Activated CD8-positive, alpha-beta T cell treated with anti-CD3 and anti-CD28 coated beads for 36 hours (primary cell): ENCODE measurements around the gene GPC2. TPM values are rescaled to one million over a fixed set of nuclear protein-coding genes. Genes with fewer than 3 reads are reported as not detected.
A peak's percentile ranks its signal among the peaks of the same experiment; 100 is the strongest.
"Not testable (repeated sequence)": the region's sequence is repeated elsewhere in the genome, so short reads cannot be mapped to it uniquely, and the experiment has no call there.

Experiments used
- ATAC-seq: fragments of 200-7000 bp; cut with Tn5 transposase; one replicate; pipeline ENCODE4 v1.10.0; 2021; ENCODE audit warnings: mild to moderate bottlenecking, moderate library complexity
- CTCF ChIA-PET: fragments of 350-600 bp; sonication (Branson Sonifier 250); formaldehyde crosslinking; loops from one replicate; lab custom pipeline; 2021; ENCODE audit warnings: antibody characterized with exemption; lab: Charles Lee
- POLR2A ChIA-PET: fragments of 350-600 bp; sonication (Branson Sonifier 250); formaldehyde crosslinking; loops from one replicate; lab custom pipeline; 2021; ENCODE audit warnings: antibody characterized with exemption; lab: Charles Lee
- DNase-seq: peaks from one replicate; pipeline ENCODE4 v3.0.0-alpha.2; 2020
- H3K27ac Mint-ChIP-seq: one replicate; pipeline ENCODE4 v1.8.0; 2021; ENCODE audit warnings: mild to moderate bottlenecking, mixed read lengths
- H3K27me3 Mint-ChIP-seq: one replicate; pipeline ENCODE4 v1.8.0; 2021; ENCODE audit warnings: mixed read lengths
- H3K36me3 Mint-ChIP-seq: one replicate; pipeline ENCODE4 v1.8.0; 2021; ENCODE audit warnings: low read depth, mixed read lengths
- H3K4me1 Mint-ChIP-seq: one replicate; pipeline ENCODE4 v1.8.0; 2021; ENCODE audit warnings: low read depth, mixed read lengths
- H3K4me3 Mint-ChIP-seq: one replicate; pipeline ENCODE4 v1.8.0; 2021; ENCODE audit warnings: mild to moderate bottlenecking, moderate library complexity, mixed read lengths
- H3K9me3 Mint-ChIP-seq: one replicate; pipeline ENCODE4 v1.8.0; 2021; ENCODE audit warnings: mixed read lengths
- intact Hi-C: fragments of 100-400 bp; cut with micrococcal nuclease; formaldehyde crosslinking; loops from one replicate; pipeline ENCODE4 v1.10.0; 2022
- total RNA-seq, 2 experiments: library from RNA; stranded (reverse); gene quantifications; one replicate each; pipeline ENCODE4 v1.2.3, GENCODE V29; 2021
- TF ChIP-seq, protein P1 (sequence below): fragments of 200-600 bp; IDR thresholded peaks from one replicate; pipeline ENCODE4 v1.8.0; 2022; ENCODE audit warnings: antibody characterized with exemption, mild to moderate bottlenecking

Gene GPC2
- total RNA-seq, 2 experiments from 2014 or later: 3.7 to 4.3 TPM

DNA sequence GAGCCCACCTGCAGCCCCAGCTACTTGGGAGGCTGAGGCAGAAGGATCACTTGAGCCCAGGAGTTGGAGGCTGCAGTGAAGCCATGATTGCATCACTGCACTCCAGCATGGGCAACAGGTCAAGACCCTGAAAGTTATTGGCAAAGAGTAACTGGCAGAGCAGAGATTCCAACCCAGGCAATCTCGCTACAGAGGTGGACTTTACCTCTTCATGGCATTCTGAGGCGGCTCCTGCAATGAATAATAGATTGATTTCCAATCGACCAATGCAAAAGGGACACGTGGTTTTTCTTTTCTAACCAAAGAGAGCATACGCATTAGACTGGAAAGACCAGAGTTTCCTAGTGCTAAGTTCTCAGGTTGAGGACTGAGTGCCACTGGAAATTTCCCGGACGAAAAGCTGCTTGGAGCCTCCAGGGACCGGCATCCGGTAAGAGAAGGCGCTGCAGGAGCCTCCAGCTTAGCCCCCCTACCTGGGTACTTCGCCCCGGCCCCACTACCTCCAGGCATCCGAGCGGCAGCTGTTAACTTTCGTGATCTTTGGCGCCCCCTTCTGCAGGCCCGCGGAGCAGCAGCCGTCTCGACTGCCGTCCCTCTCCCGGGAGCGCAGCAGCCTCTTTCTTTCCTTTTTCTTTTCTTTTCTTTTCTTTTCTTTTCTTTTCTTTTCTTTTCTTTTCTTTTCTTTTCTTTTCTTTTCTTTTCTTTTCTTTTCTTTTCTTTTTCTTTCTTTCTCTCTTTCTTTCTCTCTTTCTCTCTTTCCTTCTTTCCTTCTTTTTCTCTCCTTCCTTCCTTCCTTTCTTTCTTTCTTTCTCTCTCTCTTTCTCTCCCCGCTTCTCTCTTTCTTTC, 46.4 kb downstream of the GPC2 start:
- DNase-seq: peak; percentile 94
- intact Hi-C loops: loop anchor here (10.0 kb wide), 1 partner anchor 274 kb away; no protein-coding TSS in a partner anchor
- POLR2A ChIA-PET: interaction anchor here (1.4 to 1.6 kb wide), 2 partner anchors 16 to 30 kb away, joined by 4 to 5 read pairs; partner anchors contain the start of gene MCM7
- H3K4me3 Mint-ChIP-seq: no peak overlapping the region
- TF ChIP-seq, protein P1, sequence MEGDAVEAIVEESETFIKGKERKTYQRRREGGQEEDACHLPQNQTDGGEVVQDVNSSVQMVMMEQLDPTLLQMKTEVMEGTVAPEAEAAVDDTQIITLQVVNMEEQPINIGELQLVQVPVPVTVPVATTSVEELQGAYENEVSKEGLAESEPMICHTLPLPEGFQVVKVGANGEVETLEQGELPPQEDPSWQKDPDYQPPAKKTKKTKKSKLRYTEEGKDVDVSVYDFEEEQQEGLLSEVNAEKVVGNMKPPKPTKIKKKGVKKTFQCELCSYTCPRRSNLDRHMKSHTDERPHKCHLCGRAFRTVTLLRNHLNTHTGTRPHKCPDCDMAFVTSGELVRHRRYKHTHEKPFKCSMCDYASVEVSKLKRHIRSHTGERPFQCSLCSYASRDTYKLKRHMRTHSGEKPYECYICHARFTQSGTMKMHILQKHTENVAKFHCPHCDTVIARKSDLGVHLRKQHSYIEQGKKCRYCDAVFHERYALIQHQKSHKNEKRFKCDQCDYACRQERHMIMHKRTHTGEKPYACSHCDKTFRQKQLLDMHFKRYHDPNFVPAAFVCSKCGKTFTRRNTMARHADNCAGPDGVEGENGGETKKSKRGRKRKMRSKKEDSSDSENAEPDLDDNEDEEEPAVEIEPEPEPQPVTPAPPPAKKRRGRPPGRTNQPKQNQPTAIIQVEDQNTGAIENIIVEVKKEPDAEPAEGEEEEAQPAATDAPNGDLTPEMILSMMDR: peak; percentile 98
- peaks cover 1% of the 10 kb centered on the region for H3K36me3 Mint-ChIP-seq
- no peak overlapping the region for H3K27ac Mint-ChIP-seq
- CTCF ChIA-PET: interaction anchor here (0.6 to 5.5 kb wide), 48 partner anchors 9 to 616 kb away, joined by 3 to 60 read pairs (median 4); partner anchors contain the start of genes AP4M1, COPS6, GAL3ST4 and GJC3
- ATAC-seq: peak; percentile 30
- no peaks in the 10 kb centered on the region for H3K9me3 Mint-ChIP-seq
- peaks cover 8% of the 10 kb centered on the region for H3K4me1 Mint-ChIP-seq
- H3K27me3 Mint-ChIP-seq: no peaks in the 10 kb centered on the region

DNA sequence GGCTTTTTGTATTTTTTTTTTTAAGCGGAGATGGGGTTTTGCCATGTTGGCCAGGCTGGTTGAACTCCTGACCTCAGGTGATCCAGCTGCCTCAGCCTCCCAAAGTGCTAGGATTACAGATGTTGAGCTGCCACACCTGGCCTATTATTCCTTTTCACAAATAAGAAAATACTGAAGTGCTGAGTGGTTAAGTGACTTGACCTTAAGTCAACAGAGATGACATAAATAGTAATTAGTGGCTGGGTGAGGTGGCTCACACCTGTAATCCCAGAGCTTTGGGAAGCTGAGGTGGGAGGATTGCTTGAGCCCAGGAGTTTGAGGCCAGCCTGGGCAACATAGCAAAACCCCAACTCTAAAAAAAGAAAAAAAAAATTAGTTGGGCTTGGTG, 47.0 kb downstream of the GPC2 start:
- not testable (repeated sequence) for DNase-seq, H3K4me3 Mint-ChIP-seq, H3K27ac Mint-ChIP-seq, H3K36me3 Mint-ChIP-seq, H3K9me3 Mint-ChIP-seq, H3K27me3 Mint-ChIP-seq, ATAC-seq
- POLR2A ChIA-PET: interaction anchor here (1.6 kb wide), 1 partner anchor 29 kb away, joined by 4 read pairs; the partner anchor contains the start of gene MCM7
- peaks cover 13% of the 10 kb centered on the region for H3K4me1 Mint-ChIP-seq
- CTCF ChIA-PET: interaction anchor here (0.6 to 5.5 kb wide), 42 partner anchors 8 to 615 kb away, joined by 3 to 60 read pairs (median 5); partner anchors contain the start of genes AP4M1, COPS6, GAL3ST4 and GJC3
- intact Hi-C loops: loop anchor here (10.0 kb wide), 1 partner anchor 275 kb away; no protein-coding TSS in a partner anchor

DNA sequence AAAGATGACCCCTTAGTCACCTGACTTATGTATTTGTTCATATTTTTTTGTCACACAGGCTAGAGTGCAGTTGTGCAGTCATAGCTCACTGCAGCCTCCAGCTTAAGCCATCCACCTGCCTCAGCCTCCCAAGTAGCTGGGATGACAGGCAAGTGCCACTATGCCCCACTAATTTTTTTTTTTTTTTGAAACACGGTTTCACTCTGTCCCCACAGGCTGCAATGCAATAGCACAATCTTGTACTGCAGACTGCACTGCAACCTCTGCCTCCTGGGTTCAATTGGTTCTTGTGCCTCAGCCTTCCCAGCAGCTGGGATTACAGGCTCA, 48.6 kb downstream of the GPC2 start:
- TF ChIP-seq, protein P1: no peak
- CTCF ChIA-PET: interaction anchor here (0.6 to 2.8 kb wide), 12 partner anchors 12 to 460 kb away, joined by 3 to 14 read pairs (median 4); partner anchors contain the start of genes AP4M1, LAMTOR4 and MCM7
- Mint-ChIP-seq H3K27me3 (no peaks in the 10 kb centered on the region), H3K4me1 (peaks cover 22% of the 10 kb centered on the region), H3K4me3 (peak overlapping the region; percentile 99), H3K27ac (peak overlapping the region; percentile 72), H3K36me3 (peaks cover 1% of the 10 kb centered on the region), H3K9me3 (no peaks in the 10 kb centered on the region)
- ATAC-seq (no peak), DNase-seq (no peak)
- POLR2A ChIA-PET: interaction anchor here (0.5 to 4.9 kb wide), 8 partner anchors 14 to 201 kb away, joined by 3 to 43 read pairs (median 3); partner anchors contain the start of genes AP4M1 and MCM7
- intact Hi-C loops: loop anchor here (10.0 kb wide), 1 partner anchor 214 kb away; the partner anchor contains the start of gene TRIM4

DNA sequence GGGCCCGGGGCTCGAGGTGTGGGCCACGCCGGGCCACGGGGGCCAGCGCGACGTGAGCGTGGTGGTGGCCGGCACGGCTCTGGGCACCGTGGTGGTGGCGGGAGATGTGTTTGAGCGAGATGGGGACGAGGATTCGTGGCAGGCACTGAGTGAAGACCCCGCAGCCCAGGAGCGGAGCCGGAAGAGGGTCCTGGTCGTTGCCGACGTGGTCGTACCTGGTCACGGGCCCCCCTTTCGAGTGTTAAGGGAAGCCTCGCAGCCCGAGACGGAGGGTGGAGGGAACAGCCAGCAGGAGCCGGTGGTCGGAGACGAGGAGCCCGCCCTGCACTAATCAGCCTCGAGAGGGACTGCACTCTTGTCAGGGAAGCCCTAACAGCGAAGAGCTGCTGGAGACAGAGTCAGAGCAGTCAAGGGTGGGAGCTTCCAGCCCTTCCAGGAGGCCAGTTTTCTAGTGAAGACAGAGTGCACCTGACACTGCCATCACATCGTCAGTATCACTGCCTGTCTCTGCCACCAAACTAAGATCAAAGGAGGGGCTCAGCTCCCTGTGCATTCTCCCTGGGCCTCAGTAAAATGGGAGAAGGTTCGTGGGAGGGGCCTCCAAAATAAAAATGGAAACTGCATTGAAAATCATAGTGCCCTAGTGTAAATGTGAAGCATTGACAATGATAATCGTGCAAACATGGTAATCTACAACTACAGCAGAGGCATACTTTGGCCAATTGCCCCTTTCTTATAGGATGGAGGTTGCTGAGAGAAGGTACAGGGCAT, 49.1 kb downstream of the GPC2 start:
- Mint-ChIP-seq H3K4me1 (peaks cover 22% of the 10 kb centered on the region), H3K27me3 (no peaks in the 10 kb centered on the region), H3K27ac (peak overlapping the region; percentile 72), H3K36me3 (peaks cover 3% of the 10 kb centered on the region), H3K9me3 (no peaks in the 10 kb centered on the region), H3K4me3 (peak overlapping the region; percentile 99)
- CTCF ChIA-PET: interaction anchor here (0.6 to 2.8 kb wide), 10 partner anchors 12 to 461 kb away, joined by 3 to 14 read pairs (median 3); partner anchors contain the start of genes AP4M1, LAMTOR4 and MCM7
- DNase-seq: peak; percentile 56
- peak; percentile 14 for ATAC-seq
- POLR2A ChIA-PET: interaction anchor here (0.5 to 4.9 kb wide), 7 partner anchors 14 to 202 kb away, joined by 3 to 43 read pairs (median 3); partner anchors contain the start of genes AP4M1 and MCM7
- intact Hi-C loops: loop anchor here (10.0 kb wide), 1 partner anchor 213 kb away; the partner anchor contains the start of gene TRIM4
- TF ChIP-seq, protein P1: no peak
